ENCODE measurements around the gene ZNF436. TPM values are rescaled to one million over a fixed set of nuclear protein-coding genes. Genes with fewer than 3 reads are reported as not detected.

Gene ZNF436
- total RNA-seq, 1 experiment from 2014 or later: 16.0 TPM

DNA sequence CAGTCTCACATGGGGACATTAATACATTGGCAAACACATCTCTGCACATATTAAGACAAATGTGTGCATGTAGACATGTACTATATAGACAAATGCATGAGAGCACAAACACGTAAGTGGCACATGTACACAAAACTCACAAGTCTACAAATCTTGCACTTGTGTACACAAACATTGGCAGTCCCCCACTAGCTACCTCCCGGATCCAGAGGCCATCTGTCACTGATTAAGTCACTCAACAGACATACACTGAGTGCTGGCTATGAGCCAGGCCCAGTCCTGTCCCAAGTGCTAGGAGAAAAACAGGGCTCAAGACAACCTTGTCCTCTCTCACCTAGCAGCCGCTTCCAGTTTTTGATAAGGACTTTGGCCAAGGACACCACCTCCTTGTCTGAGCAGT is 47.9 kb upstream of the ZNF436 start:
- in situ Hi-C loops (cut with HindIII; ENCODE audit: low pct_unique_long_range_greater_than_20kb, low sequenced_read_pairs) (no loop called here), intact Hi-C loops (cut with micrococcal nuclease; ENCODE audit: unreplicated experiment) (no loop called here)
- no TSS peak for BruUV-seq (replicated peaks)
- Histone ChIP-seq H3K4me1 (ENCODE audit: control insufficient read depth, insufficient read depth, low read length) (peaks cover 4% of the 10 kb centered on the region; the same call in 1 of the 2 replicates), H3K27me3 (ENCODE audit: control insufficient read depth, insufficient read depth, low read length) (no peaks in the 10 kb centered on the region), H3K27ac (ENCODE audit: low read length) (no peak overlapping the region), H3K9me3 (ENCODE audit: control insufficient read depth, insufficient read depth, low read depth, low read length) (no peaks in the 10 kb centered on the region), H3K36me3 (ENCODE audit: control insufficient read depth, insufficient read depth, low read length) (no peaks in the 10 kb centered on the region), H3K4me3 (ENCODE audit: low read depth in 2 of 2, low read length in 2 of 2) (no peak overlapping the region)
- DNase-seq (ENCODE audit: low read depth, low spot score) (no peak), ATAC-seq (no peak)
- TF ChIP-seq SIN3A (IDR thresholded peaks at IDR 0.05; ENCODE audit: borderline replicate concordance, insufficient read depth, low read depth, low read length) (no peak), TCF7L2 (IDR thresholded peaks at IDR 0.05; ENCODE audit: low read depth, low read length) (no peak), POLR2AphosphoS5 (IDR thresholded peaks at IDR 0.05; ENCODE audit: low read depth, low read length) (no peak)
- TF ChIP-seq, protein P1, sequence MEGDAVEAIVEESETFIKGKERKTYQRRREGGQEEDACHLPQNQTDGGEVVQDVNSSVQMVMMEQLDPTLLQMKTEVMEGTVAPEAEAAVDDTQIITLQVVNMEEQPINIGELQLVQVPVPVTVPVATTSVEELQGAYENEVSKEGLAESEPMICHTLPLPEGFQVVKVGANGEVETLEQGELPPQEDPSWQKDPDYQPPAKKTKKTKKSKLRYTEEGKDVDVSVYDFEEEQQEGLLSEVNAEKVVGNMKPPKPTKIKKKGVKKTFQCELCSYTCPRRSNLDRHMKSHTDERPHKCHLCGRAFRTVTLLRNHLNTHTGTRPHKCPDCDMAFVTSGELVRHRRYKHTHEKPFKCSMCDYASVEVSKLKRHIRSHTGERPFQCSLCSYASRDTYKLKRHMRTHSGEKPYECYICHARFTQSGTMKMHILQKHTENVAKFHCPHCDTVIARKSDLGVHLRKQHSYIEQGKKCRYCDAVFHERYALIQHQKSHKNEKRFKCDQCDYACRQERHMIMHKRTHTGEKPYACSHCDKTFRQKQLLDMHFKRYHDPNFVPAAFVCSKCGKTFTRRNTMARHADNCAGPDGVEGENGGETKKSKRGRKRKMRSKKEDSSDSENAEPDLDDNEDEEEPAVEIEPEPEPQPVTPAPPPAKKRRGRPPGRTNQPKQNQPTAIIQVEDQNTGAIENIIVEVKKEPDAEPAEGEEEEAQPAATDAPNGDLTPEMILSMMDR (IDR thresholded peaks at IDR 0.05): no peak
- TF ChIP-seq, protein P2, sequence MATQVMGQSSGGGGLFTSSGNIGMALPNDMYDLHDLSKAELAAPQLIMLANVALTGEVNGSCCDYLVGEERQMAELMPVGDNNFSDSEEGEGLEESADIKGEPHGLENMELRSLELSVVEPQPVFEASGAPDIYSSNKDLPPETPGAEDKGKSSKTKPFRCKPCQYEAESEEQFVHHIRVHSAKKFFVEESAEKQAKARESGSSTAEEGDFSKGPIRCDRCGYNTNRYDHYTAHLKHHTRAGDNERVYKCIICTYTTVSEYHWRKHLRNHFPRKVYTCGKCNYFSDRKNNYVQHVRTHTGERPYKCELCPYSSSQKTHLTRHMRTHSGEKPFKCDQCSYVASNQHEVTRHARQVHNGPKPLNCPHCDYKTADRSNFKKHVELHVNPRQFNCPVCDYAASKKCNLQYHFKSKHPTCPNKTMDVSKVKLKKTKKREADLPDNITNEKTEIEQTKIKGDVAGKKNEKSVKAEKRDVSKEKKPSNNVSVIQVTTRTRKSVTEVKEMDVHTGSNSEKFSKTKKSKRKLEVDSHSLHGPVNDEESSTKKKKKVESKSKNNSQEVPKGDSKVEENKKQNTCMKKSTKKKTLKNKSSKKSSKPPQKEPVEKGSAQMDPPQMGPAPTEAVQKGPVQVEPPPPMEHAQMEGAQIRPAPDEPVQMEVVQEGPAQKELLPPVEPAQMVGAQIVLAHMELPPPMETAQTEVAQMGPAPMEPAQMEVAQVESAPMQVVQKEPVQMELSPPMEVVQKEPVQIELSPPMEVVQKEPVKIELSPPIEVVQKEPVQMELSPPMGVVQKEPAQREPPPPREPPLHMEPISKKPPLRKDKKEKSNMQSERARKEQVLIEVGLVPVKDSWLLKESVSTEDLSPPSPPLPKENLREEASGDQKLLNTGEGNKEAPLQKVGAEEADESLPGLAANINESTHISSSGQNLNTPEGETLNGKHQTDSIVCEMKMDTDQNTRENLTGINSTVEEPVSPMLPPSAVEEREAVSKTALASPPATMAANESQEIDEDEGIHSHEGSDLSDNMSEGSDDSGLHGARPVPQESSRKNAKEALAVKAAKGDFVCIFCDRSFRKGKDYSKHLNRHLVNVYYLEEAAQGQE (IDR thresholded peaks at IDR 0.05; ENCODE audit: insufficient read depth in 1 of 2, low read depth in 2 of 2, low read length in 1 of 2): no peak
- ChIA-PET CTCF (no interaction called here), POLR2A (no interaction called here)

DNA sequence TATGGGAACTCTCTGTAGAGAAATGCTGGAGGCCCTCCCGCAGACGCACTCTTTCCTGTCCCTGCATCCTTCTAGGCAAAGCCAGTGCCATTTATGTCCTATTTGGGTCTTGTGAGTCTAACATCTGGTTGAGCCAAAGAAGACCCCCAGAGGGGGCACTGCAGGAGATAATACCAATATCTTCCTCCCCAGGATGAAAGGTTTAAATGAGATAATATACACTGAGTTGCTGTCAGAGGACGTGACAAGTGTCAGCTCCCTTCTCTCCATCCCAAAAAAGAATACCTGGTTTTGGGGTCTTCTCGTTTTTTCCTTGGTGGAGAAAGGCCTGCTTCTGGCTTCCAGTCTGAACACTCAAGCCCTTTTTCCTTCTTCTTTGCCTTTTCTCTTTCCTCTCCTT is 47.3 kb upstream of the ZNF436 start:
- ChIA-PET CTCF (no interaction called here), POLR2A (no interaction called here)
- H3K27ac ChIP-seq (ENCODE audit: low read length): no peak overlapping the region
- H3K27me3 ChIP-seq (ENCODE audit: control insufficient read depth, insufficient read depth, low read length): no peaks in the 10 kb centered on the region
- intact Hi-C loops (cut with micrococcal nuclease; ENCODE audit: unreplicated experiment) (no loop called here), in situ Hi-C loops (cut with HindIII; ENCODE audit: low pct_unique_long_range_greater_than_20kb, low sequenced_read_pairs) (no loop called here)
- no TSS peak for BruUV-seq (replicated peaks)
- no peaks in the 10 kb centered on the region for H3K36me3 ChIP-seq (ENCODE audit: control insufficient read depth, insufficient read depth, low read length)
- no peak for TF ChIP-seq SIN3A (IDR thresholded peaks at IDR 0.05; ENCODE audit: borderline replicate concordance, insufficient read depth, low read depth, low read length)
- TF ChIP-seq, protein P1 (IDR thresholded peaks at IDR 0.05): no peak
- TF ChIP-seq, protein P2 (IDR thresholded peaks at IDR 0.05; ENCODE audit: insufficient read depth in 1 of 2, low read depth in 2 of 2, low read length in 1 of 2): no peak
- no peak for TF ChIP-seq TCF7L2 (IDR thresholded peaks at IDR 0.05; ENCODE audit: low read depth, low read length)
- no peak for TF ChIP-seq POLR2AphosphoS5 (IDR thresholded peaks at IDR 0.05; ENCODE audit: low read depth, low read length)
- H3K9me3 ChIP-seq (ENCODE audit: control insufficient read depth, insufficient read depth, low read depth, low read length): no peaks in the 10 kb centered on the region
- ATAC-seq (no peak), DNase-seq (ENCODE audit: low read depth, low spot score) (no peak)
- H3K4me3 ChIP-seq (ENCODE audit: low read depth in 2 of 2, low read length in 2 of 2): no peak overlapping the region
- H3K4me1 ChIP-seq (ENCODE audit: control insufficient read depth, insufficient read depth, low read length): peaks cover 1% of the 10 kb centered on the region; the same call in 1 of the 2 replicates
